Activated T-cell treated with anti-CD3 and anti-CD28 coated beads for 48 hours (primary cell): ENCODE results near the gene CSHL1.
"Not testable (repeated sequence)": the region's sequence is repeated elsewhere in the genome, so short reads cannot be mapped to it uniquely, and the experiment has no call there.

ENCODE experiments used
- DNase-seq: peaks from one replicate; pipeline ENCODE4 v3.0.0-alpha.2; 2020; ENCODE audit warnings: low read depth

Gene CSHL1

DNA sequence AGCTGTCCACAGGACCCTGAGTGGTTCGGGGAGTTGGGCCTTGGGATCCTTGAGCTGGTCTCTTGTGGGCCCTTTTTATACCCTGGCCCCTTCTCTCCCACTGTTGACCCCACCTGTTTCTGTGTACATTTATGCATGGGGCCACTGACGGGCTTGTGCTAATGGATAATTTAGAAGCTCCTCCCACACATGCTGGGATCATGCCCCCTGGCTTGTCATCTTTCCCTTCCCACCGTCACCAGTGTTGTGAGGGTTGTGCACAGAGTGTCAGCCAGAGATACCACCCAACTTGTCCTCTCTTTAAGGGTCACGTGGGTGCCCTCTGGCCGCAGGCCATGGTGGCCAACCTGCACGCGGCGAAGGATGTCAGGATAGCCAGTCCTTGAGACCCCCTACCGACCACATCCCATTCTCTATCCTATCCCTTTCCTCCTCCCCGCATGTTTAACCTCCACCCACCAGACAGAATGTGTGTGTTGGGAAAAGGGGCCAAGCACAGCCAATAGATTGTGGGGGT lies 7.8 kb upstream of the CSHL1 start, which contains the start of gene GH1:
Gene GH1, minus strand, starts transcription at position 51 of the 517 bp plus-strand sequence. CDS start 63 bp downstream, outside the sequence.
- not testable (repeated sequence) for DNase-seq

DNA sequence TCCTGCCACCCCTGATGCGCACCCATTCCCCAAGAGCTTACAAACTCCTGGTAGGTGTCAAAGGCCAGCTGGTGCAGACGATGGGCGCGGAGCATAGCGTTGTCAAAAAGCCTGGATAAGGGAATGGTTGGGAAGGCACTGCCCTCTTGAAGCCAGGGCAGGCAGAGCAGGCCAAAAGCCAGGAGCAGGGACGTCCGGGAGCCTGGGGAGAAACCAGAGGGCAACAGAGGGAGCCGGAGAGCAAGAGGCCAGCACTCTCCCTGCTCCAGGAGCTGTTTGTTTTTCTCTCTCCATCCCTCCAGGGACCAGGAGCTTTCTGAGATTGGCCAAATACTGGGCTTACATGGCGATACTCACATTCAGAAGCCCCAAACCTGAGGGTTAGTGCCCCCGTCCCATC lies 7.2 kb upstream of the CSHL1 start:
- no peak for DNase-seq

DNA sequence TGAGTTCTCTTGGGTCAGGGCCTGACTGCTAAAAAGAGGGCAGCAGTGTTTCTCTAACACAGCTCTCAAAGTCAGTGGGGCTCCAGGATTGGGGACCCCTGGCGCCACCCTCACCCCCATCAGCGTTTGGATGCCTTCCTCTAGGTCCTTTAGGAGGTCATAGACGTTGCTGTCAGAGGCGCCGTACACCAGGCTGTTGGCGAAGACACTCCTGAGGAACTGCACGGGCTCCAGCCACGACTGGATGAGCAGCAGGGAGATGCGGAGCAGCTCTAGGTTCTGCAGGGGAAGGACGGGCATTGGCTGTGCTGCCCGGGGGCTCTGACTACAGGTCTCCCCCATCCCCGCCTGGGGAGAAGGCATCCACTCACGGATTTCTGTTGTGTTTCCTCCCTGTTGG lies 6.6 kb upstream of the CSHL1 start:
- DNase-seq = no peak

DNA sequence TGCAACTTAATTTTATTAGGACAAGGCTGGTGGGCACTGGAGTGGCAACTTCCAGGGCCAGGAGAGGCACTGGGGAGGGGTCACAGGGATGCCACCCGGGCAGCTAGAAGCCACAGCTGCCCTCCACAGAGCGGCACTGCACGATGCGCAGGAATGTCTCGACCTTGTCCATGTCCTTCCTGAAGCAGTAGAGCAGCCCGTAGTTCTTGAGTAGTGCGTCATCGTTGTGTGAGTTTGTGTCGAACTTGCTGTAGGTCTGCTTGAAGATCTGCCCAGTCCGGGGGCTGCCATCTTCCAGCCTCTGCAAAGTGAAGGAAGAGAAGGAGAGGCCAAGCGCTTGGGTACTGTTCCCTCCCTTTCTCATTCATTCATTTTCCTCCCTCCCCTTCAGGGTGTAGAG lies 6.1 kb upstream of the CSHL1 start:
- not testable (repeated sequence) for DNase-seq

DNA sequence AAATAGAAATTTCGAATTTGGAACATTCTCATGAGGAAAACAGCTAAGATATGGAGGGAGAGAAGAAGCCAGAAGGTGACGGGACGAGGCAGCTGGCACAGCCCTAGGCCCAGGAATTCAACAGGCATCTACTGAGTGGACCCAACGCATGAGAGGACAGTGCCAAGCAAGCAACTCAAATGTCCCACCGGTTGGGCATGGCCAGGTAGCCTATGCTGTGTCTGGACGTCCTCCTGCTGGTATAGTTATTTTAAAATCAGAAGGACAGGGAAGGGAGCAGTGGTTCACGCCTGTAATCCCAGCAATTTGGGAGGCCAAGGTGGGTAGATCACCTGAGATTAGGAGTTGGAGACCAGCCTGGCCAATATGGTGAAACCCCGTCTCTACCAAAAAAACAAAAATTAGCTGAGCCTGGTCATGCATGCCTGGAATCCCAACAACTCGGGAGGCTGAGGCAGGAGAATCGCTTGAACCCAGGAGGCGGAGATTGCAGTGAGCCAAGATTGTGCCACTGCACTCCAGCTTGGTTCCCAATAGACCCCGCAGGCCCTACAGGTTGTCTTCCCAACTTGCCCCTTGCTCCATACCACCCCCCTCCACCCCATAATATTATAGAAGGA lies 5.6 kb upstream of the CSHL1 start:
- DNase-seq = no peak

DNA sequence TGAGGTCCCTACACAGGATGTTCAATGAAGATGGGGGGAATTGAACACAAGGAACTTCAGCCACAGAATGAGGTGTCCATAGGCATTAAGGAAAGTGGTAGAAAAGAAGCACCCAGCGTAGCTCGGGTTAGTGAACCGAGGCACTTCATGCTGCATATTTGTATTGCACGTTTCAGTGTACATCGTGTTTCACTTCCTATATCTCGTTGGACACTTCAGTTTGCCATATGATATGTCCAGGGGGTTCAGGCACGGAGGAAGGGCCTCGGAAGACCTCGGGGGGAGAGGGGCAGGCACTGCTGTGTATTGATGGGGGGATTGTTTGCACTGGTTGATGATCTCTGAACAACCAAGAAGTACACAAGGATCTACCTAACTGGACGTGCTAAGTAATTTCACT lies 4.7 kb upstream of the CSHL1 start:
- DNase-seq = not testable (repeated sequence)

DNA sequence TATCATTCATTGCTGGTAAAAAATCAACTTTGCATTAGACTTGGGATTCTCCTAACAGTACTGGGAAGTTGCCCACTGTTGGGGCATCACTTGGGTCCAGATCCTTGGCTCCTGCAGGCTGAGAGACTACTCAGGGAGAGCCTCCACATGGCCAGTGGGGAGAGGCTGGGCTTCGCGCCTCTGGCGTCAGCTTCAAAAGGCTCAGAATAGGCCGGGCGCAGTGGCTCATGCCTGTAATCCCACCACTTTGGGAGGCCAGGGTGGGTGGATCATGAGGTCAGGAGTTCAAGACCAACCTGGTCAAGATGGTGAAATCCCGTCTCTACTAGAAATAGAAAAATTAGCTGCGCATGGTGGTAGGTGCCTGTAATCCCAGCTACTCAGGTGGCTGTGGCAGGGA lies 3.4 kb upstream of the CSHL1 start:
- DNase-seq = no peak

DNA sequence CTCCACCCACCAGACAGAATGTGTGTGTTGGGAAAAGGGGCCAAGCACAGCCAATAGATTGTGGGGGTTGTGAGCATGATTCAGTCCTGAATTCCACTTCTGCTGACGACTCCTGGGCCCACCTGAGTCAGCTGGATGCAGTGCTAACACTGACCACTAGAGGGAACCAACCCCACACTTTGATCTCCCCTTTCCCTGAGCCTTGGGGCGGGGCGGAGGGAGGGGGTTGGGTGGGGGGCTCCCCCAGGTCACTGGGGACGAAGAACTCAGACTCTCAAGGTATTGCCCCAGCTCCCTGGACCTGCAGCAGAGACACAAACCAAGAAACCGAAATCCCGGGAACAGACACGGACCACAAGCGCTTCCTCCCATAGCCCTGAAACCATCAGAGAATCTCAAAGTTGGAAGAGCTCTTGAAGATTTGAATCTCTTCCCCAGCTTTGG lies 621 bp upstream of the CSHL1 start:
- peak; percentile 55 for DNase-seq

DNA sequence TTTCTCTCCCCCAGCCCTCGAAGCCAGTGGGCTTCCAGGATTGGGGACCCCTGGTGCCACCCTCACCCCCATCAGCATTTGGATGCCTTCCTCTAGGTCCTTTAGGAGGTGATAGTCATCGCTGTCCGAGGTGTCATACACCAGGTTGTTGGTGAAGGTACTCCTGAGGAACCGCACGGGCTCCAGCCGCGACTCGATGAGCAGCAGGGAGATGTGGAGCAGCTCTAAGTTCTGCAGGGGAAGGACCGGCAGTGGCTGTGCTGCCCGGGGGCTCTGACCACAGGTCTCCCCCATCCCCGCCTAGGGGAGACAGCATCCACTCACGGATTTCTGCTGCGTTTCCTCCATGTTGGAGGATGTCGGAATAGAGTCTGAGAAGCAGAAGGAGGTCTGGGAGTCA lies 962 bp downstream of the CSHL1 start:
- no peak for DNase-seq

DNA sequence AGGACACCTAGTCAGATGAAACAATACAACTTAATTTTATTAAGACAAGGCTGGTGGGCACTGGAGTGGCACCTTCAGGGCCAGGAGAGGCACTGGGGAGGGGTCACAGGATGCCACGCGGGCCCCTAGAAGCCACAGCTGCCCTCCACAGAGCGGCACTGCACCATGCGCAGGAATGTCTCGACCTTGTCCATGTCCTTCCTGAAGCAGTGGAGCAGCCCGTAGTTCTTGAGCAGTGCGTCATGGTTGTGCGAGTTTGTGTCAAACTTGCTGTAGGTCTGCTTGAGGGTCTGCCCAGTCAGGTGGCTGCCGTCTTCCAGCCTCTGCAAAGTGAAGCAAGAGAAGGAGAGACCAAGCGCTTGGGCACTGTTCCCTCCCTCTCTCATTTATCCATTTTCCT lies 1.5 kb downstream of the CSHL1 start:
- not testable (repeated sequence) for DNase-seq

DNA sequence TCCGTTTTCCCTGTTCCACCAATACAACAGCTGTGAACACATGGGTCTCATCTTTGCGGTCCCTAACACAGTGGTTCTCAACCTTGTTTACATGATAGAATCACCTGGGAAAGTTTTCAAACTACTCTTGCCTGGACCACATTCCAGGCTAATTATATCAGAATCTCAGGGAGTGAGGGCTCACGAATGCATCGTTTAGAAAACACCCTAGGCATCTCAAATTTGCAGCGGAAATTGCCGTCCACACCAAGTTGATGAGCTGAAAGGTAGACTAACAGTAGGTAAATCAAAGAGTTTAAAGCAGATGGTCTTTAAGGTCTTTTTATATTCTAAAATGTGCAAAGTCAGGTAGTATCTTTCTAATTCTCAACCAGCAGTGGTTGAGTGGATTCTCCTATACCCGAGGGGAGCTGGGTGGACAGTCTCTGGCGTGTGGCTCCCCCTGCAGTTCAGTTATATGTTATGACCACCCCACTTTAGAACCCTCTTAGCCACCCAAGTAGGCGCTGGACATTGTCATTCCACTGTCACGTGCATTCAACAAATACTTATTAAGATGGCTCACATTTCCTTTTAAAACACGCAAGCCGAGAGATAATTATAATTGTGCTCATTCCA lies 3.8 kb downstream of the CSHL1 start:
- not testable (repeated sequence) for DNase-seq

DNA sequence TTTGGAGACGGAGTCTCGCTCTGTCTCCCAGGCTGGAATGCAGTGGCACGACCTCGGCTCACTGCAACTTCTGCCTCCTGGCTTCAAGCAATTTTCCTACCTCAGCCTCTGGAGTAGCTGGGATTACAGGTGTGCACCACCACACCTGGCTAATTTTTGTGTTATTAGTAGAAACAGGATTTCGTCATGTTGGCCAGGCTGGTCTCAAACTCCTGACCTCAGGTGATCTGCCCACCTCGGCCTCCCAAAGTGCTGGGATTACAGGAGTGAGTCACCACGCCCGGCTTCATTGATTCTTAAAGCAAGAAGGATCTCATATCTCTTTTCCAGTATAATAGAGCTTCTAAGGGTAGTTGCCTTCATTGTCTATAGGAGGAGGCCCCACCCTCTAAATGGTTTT lies 6.3 kb downstream of the CSHL1 start:
- DNase-seq = not testable (repeated sequence)

DNA sequence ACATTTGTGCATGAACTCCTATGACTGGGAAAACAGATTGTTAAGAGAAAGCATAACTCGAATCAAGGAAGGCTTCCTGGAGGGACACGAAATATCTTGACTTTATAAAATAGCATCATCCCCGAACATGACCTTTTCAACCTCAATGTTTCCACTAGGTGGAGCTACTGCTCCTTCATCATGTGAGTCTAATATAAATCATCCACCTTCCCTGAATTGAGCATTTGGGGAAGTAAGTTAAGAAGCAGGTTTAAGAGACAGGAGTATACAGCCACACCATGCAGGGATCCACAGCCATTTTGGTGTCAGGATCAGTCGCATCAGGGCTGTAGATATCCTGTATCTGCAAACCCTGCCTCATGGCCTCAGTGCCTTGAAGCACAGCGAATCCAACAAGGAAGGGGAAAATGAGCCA lies 7.3 kb downstream of the CSHL1 start:
- not testable (repeated sequence) for DNase-seq

DNA sequence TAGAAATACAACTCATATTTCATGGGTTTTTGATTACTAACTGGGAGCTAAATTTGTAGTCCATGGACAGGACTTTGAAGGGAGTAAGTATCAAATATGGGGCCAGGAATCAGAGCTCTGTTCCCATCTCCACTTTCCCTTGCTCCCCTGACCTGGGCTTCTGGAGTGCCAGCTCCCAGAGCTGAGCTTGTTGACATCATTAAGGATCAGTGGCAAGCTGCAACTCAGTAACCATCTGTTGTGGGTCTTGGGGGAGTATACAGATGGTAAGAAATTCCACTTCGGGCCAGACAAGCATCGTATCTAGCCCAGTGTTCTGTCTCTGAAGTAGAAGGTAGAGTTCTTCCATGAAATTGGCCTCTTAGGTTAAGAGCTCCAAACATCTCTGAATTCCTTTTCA lies 9.1 kb downstream of the CSHL1 start:
- not testable (repeated sequence) for DNase-seq

DNA sequence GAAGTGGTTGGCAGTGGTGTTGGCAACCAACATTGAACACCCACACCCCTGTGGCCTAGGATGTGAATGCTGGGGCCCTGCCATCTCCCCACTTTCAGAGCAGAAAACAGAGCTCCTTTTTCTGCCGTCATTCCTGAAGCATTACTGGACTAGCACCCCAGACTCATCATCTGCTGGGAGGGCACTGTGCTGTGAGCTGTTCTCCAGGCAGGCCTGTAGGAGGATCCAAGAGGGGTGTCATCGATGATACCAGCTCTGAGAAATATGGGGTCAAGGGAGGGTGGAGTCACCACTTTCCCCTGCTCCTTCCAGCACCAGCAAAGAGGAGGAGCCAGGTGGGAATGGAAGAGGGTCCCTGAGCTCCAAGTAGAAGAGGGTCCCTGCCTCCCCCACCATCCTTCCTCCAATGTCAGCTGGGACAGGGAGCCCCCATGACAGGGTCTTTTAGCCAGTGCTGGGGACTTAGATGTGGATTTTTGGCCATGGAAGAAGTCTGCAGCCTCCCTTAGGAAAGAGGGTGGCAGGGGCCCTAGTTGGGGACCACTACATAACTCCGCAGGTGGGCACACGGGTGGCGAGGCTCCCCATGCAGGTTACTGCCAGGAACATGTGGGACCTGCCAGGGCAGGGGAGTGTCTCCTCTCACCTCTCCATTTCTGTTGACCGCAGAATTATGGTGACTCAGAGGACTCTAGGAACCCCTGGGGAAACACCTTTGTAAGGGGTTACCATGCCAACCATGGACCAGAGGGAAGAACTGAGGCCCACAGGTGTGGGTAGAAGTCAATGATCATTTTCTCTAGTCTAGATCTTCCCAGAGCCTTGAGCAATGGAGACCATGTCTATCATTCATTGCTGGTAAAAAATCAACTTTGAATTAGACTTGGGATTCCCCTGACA lies 11.9 kb downstream of the CSHL1 start:
- not testable (repeated sequence) for DNase-seq

DNA sequence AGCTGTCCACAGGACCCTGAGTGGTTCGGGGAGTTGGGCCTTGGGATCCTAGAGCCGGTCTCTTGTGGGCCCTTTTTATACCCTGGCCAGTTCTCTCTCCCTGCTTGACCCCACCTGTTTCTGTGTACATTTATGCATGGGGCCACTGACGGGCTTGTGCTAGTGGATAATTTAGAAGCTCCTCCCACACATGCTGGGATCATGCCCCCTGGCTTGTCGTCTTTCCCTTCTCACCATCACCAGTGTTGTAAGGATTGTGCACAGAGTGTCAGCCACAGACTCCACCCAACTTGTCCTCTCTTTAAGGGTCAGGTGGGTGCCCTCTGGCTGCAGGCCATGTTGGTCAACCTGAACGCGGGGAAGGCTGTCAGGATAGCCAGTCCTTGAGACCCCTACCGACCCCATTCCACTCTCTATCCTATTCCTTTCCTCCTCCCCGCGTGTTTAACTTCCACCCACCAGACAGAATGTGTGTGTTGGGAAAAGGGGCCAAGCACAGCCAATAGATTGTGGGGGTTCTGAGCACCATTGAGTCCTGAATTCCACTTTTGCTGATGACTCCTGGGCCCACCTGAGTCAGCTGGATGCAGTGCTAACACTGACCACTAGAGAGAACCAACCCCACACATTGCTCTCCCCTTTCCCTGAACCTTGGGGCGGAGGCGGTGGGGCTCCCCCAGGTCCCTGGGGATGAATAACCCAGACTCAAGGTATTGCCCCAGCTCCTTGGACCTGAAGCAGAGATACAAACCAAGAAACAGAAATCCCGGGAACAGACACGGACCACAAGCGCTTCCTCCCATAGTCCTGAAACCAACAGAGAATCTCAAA lies 14.3 kb downstream of the CSHL1 start, which contains the start of gene CSH1:
Gene CSH1, minus strand, starts transcription at position 51 of the 831 bp plus-strand sequence. CDS start 63 bp downstream, outside the sequence.
- not testable (repeated sequence) for DNase-seq

DNA sequence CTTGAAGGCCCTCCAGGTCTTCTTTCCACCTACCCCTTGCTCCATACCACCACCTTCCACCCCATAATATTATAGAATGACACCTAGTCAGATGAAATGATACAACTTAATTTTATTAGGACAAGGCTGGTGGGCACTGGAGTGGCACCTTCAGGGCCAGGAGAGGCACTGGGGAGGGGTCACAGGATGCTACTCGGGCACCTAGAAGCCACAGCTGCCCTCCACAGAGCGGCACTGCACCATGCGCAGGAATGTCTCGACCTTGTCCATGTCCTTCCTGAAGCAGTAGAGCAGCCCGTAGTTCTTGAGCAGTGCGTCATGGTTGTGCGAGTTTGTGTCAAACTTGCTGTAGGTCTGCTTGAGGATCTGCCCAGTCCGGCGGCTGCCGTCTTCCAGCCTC lies 16.2 kb downstream of the CSHL1 start:
- not testable (repeated sequence) for DNase-seq

DNA sequence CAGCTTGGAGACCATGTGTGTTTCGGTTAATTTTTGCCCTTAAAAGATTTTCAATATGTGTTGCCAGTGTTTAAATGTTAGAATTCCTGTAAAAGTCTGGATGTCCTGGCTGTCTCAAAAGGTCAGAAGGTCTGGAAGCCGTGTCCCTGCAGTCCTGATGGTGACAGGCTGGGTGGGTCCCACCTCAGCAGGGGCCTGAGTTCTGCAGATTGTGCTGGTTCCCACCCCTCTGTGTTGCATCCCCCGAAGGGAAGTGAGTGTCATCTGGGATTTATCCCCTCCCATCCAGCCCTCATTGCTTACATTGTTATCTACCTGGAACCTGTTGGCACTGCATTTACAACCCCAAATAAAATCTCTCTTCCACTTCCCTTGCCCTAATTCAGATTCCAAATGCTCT lies 17.0 kb downstream of the CSHL1 start:
- not testable (repeated sequence) for DNase-seq

DNA sequence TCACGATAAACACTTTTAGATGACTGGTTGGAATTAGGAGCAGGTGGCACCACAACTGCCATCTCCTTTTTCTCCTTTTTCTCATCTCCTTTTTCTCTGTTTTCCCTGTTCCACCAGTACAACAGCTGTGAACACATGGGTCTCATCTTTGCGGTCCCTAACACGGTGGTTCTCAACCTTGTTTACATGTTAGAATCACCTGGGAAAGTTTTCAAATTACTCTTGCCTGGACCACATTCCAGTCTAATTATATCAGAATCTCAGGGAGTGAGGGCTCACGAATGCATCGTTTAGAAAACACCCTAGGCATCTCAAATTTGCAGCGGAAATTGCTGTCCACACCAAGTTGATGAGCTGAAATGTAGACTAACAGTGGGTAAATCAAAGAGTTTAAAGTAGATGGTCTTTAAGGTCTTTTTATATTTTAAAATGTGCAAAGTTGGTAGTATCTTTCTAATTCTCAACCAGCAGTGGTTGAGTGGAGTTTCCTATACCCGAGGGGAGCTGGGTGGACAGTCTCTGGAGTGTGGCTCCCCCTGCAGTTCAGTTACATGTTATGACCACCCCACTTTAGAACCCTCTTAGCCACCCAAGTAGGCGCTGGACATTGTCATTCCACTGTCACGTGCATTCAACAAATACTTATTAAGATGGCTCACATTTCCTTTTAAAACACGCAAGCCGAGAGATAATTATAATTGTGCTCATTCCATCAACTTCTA lies 18.6 kb downstream of the CSHL1 start:
- DNase-seq = not testable (repeated sequence)

DNA sequence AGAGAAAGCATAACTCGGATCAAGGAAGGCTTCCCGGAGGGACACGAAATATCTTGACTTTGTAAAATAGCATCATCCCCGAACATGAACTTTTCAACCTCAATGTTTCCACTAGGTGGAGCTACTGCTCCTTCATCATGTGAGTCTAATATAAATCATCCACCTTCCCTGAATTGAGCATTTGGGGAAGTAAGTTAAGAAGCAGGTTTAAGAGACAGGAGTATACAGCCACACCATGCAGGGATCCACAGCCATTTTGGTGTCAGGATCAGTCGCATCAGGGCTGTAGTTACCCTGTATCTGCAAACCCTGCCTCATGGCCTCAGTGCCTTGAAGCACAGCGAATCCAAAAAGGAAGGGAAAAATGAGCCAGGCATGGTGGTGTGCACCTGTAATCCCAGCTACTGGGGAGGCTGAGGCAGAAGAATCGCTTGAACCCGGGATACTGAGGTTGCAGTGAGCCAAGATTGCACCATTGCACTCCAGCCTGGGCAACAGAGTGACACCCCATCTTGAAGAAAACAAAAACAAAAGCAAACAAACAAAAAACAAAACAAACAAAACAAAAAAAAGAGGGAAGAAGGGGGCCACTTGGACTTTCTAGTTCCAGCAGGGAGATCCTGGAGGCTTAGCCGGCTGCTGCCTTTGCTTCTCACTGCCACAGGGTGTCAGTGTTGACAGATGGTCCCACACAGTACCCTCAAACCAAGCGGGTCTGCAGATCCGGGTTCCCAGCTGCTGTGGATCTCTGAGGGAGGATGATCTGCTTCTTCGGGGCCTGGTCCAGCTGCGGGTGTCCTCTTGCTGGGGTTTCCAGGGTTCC lies 21.8 kb downstream of the CSHL1 start:
- DNase-seq = not testable (repeated sequence)
